Neutrophil (primary cell): ENCODE data around the gene PRG3.

Experiments used
- H3K27ac ChIP-seq: fragments of 200-600 bp; sonication (generic); 2 replicates; pipeline ENCODE4 v1.5.1; 2016; ENCODE audit warnings: mild to moderate bottlenecking, moderate library complexity
- H3K27me3 ChIP-seq: fragments of 200-600 bp; sonication (generic); 2 replicates; pipeline ENCODE4 v1.6.0; 2016; ENCODE audit warnings: mild to moderate bottlenecking
- H3K36me3 ChIP-seq: fragments of 200-600 bp; sonication (generic); 2 replicates; pipeline ENCODE4 v1.5.1; 2017
- H3K4me1 ChIP-seq, 2 experiments: fragments of 200-600 bp in 1 of 2; sonication (generic) in 1 of 2; 1 replicate in 1 of 2; 2 replicates in 1 of 2; pipeline versions ENCODE4 v1.5.1 to v1.6.1; 2013 to 2016; ENCODE audit warnings: low read depth in 1 of 2, low read length in 1 of 2, mild to moderate bottlenecking in 1 of 2, moderate library complexity in 1 of 2; ENCODE audit not compliant: control insufficient read depth in 1 of 2, insufficient read depth in 1 of 2
- H3K4me3 ChIP-seq, 2 experiments: fragments of 200-600 bp in 1 of 2; sonication (generic) in 1 of 2; 1 replicate in 1 of 2; 2 replicates in 1 of 2; pipeline ENCODE4 v1.5.1; 2013 to 2016; ENCODE audit warnings: low read depth in 1 of 2, low read length in 1 of 2, mild to moderate bottlenecking in 1 of 2, moderate library complexity in 1 of 2
- H3K9me3 ChIP-seq: fragments of 200-600 bp; sonication (generic); 2 replicates; pipeline ENCODE4 v1.5.1; 2016
- CTCF ChIP-seq: fragments of 200-600 bp; sonication (generic); IDR thresholded peaks from 2 replicates; pipeline ENCODE4 v1.5.1; 2016; ENCODE audit warnings: antibody characterized with exemption

The PRG3 gene

GRCh38 chr11:57349491-57350274, 31.3 kb downstream of the PRG3 start:
- no peaks in the 10 kb centered on the region for H3K9me3 ChIP-seq
- TF ChIP-seq CTCF, result peak; percentile 80
- no peak overlapping the region for H3K27ac ChIP-seq
- no peaks in the 10 kb centered on the region for H3K36me3 ChIP-seq
- H3K27me3 ChIP-seq, result no peaks in the 10 kb centered on the region
- no peak overlapping the region for H3K4me3 ChIP-seq
- H3K4me1 ChIP-seq, result peaks cover 0 to 6% of the 10 kb centered on the region in 2 experiments

GRCh38 chr11:57348636-57349313, 32.2 kb downstream of the PRG3 start:
- Histone ChIP-seq H3K36me3 (no peaks in the 10 kb centered on the region), H3K4me1 (peaks cover 0 to 6% of the 10 kb centered on the region in 2 experiments), H3K27ac (no peak overlapping the region), H3K27me3 (no peaks in the 10 kb centered on the region), H3K9me3 (no peaks in the 10 kb centered on the region), H3K4me3 (no peak overlapping the region)
- no peak for TF ChIP-seq CTCF

GRCh38 chr11:57348052-57348451, 32.9 kb downstream of the PRG3 start:
- Histone ChIP-seq H3K9me3 (no peaks in the 10 kb centered on the region), H3K4me1 (peaks cover 0 to 6% of the 10 kb centered on the region in 2 experiments), H3K27ac (no peak overlapping the region), H3K27me3 (no peaks in the 10 kb centered on the region), H3K4me3 (no peak overlapping the region), H3K36me3 (no peaks in the 10 kb centered on the region)
- no peak for TF ChIP-seq CTCF

- Histone ChIP-seq H3K36me3 (no peaks in the 10 kb centered on the region), H3K4me1 (peaks cover 0 to 6% of the 10 kb centered on the region in 2 experiments), H3K27me3 (no peaks in the 10 kb centered on the region), H3K9me3 (no peaks in the 10 kb centered on the region), H3K4me3 (no peak overlapping the region), H3K27ac (no peak overlapping the region)
- TF ChIP-seq CTCF, result no peak
Measured at GRCh38 chr11:57347336-57347735, 33.6 kb downstream of the PRG3 start.

- Histone ChIP-seq H3K27me3 (no peaks in the 10 kb centered on the region), H3K4me1 (peaks cover 0 to 6% of the 10 kb centered on the region in 2 experiments), H3K27ac (no peak overlapping the region), H3K36me3 (no peaks in the 10 kb centered on the region), H3K9me3 (no peaks in the 10 kb centered on the region), H3K4me3 (no peak overlapping the region)
- TF ChIP-seq CTCF, result peak; percentile 85
Measured at GRCh38 chr11:57345555-57346211, 35.3 kb downstream of the PRG3 start.
